VCaP (cell line): Measurements from ENCODE around the gene SUN5.

Source experiments
- H3K27ac ChIP-seq: fragments of 450-650 bp; 2 replicates; pipeline ENCODE4 v1.5.1; 2017
- TF ChIP-seq, protein P1 (sequence below): fragments of 450-650 bp; conservative IDR thresholded peaks from 2 replicates; pipeline ENCODE4 v1.5.1; 2017; ENCODE audit warnings: mild to moderate bottlenecking, moderate library complexity

SUN5 gene

DNA sequence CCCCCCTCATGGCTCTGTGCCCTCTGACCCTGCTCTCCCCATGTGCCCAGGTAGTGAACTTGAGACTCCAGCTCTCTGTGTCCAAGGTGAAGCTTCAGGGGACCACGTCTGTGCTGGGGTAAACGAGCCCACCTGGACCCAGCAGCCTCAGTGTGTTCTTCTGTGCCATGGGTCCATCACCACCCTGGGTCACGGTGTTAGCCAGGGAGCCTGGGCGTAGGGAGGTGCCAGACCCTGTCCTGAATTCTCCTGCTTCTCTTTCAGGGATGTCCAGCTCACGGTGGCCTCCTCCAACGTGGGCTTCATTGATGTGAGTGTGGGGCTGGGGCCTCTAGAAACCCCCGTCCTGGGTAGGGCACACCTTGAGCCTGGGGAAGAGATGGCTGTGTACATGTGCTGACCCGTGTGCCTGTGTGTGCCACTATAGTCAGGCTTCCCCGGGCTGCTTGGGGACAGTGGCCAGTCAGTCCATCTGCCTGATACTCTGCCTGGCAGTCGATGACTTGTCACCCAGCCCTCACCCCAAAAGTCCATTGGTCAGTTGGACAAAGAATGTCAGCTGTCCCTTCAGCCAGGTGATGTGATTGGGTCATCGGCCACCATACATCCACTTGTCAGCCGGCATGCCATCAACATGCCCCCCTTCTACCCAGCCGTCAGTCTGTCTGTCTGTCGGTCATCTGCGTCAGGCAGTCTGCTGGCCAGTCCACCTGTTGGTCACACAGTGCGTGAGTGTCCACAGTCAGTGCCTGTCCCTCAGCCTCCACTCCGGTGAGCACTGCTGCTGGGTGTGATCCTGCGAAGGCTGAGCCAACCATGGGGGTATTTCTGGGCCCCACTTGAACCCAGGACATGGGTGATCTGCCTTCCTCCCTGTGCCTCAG lies 16.3 kb upstream of the SUN5 start:
- TF ChIP-seq, protein P1, sequence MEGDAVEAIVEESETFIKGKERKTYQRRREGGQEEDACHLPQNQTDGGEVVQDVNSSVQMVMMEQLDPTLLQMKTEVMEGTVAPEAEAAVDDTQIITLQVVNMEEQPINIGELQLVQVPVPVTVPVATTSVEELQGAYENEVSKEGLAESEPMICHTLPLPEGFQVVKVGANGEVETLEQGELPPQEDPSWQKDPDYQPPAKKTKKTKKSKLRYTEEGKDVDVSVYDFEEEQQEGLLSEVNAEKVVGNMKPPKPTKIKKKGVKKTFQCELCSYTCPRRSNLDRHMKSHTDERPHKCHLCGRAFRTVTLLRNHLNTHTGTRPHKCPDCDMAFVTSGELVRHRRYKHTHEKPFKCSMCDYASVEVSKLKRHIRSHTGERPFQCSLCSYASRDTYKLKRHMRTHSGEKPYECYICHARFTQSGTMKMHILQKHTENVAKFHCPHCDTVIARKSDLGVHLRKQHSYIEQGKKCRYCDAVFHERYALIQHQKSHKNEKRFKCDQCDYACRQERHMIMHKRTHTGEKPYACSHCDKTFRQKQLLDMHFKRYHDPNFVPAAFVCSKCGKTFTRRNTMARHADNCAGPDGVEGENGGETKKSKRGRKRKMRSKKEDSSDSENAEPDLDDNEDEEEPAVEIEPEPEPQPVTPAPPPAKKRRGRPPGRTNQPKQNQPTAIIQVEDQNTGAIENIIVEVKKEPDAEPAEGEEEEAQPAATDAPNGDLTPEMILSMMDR, result no peak

DNA sequence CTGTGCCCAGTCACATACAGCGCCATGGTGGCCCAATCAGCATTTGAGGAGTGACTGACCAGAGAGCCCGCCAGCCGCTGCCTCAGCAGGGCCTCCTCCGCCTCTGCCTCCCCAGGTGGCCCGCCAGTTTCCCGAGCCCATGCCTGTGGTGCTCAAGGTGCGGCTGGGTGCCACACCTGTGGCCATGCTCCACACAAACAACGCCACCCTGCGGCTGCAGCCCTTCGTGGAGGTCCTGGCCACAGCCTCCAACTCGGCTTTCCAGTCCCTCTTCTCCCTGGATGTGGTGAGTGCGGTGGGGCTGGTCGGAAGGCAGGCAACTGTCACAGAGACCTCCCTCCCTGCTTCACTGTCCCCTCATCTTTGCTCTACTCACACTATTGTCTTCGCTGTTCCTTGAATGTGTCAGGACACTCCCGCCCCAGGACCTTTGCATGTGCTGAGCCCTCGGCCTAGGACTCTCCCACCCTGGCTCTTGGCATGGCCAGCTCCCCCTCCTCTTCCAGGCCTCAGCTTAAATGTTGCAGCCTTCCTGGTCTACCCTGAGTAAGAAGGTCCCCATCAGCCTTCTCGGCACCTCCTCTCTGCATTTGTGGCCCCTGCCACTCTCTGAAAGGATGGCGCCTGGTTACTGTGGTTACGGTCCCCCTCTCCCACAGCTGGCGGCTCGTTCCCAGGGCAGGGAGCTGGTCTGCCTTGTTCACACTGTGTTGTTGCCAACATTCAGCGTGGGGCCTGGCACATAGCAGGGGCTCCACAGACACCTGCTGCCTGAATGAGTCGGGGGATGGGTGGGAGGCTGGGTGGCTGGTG lies 15.4 kb upstream of the SUN5 start:
- TF ChIP-seq, protein P1, result no peak
- H3K27ac ChIP-seq, result no peak overlapping the region

More for the DNA sequence above, 16.3 kb upstream of the SUN5 start:
- H3K27ac ChIP-seq, result no peak overlapping the region

DNA sequence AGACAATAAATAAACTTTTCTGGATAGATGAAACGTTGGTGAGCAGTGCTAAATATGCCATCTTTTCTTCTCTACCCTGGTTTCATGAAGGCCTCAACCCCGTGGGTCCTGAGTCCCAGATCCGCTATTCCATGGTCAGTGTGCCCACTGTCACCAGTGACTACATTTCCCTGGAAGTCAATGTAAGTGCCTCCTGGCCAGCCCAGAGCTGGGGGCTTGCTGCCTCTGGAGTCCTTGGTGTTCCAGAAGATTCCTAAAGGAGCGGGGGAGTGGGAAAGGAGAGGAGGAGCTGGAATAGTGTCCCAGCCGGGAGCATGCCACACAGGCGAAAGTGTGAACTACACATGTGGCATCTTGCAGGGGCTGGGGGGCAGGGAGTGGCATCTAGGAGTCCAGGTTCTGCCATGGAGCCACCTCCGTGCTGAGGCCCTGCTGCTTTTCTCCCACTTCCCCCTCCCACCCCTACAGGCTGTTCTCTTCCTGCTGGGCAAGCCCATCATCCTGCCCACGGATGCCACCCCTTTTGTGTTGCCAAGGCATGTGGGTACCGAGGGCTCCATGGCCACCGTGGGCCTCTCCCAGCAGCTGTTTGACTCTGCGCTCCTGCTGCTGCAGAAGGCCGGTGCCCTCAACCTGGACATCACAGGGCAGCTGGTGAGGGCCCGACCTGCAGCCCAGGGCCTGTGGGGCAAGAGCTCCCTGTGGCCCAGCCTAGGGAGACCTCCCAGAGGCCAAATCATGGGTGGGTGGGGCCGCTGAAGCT lies 14.1 kb upstream of the SUN5 start:
- no peak overlapping the region for H3K27ac ChIP-seq
- TF ChIP-seq, protein P1, result no peak

DNA sequence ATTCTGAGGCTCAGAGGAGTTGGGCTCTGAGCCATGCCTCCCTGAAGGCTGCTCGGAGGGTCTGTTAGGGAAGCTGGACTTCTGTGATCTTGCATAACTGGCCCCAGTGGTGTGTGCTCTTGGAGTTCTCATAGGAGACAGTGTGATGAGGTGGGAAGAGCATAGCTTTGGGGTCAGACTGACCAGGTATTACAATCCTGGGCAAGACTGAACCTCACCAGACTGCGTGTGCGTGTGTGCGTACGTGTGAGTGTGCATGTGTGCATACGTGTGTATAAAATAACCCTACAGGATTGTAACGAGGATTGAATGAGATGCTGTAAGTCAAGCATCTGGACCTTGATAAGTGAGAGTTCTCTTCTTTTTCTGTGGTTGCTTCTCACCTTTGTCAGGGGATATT lies 13.3 kb upstream of the SUN5 start:
- TF ChIP-seq, protein P1, result no peak
- no peak overlapping the region for H3K27ac ChIP-seq

DNA sequence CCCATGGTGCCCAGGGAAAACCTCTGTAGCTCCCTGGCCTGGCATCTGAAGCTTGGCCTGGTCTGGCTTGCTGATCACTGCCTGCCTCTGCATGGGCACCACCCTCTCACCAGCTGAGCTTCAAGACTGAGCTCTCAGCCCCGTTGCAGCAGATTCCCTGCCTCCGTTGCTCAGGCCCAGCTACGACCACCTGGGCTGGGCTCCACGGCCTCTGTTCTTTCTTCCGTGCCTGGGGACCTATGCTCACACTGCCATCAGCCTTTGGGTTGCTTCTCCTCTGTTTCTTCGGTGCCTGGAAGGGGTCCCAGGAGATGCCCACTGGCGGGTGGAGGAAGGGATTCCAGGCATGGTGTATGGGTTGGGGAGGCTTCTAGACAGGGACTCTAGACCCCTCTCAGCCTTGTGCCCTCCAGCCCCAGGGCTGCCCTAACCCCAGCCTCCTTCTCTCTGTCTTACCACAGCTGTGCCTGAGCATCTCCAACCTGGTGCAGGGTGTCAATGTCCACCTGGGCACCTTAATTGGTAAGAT lies 12.4 kb upstream of the SUN5 start:
- TF ChIP-seq, protein P1, result no peak
- no peak overlapping the region for H3K27ac ChIP-seq

DNA sequence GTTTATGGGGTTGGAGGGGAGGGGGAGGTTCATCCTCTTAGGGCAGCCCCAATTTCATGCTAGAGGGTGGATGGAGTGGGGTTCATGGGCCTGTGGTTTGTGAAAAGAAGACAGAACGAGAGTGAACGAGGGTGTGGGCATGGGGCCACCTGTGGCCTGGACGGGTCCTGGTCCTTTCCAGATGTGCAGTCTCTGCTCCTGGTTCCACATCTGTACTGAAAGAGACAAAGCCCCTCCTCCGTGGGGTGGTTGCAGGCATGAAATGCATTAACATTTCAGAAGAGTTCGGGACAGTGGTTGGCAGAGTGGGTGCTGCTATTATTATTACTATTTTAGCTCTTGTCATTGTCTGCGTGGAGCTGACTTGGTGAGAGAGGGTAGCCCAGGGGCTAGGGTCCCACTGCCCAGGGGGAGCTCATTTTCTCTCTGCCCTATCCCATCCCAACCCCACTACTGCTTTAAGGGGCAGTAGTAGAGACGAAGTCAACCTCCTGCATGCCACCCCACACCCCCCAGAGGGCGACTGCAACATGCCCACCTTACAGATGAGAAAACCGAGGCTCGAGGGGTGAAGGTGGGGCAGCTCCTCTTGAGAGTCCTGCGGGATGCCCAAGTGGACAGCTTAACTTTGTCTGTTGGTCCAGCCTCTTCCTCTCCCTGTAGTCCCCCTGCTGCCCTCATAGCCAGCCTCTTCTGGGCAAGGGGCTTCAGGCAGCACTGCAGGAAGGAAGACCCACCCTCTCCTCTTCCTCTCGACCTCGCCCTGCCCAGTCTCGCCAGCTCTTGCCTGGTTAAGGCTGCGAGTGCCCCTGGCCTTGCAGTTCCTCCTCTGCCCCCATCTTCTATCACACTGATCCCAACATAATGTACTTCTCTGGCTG lies 11.7 kb upstream of the SUN5 start:
- TF ChIP-seq, protein P1, result no peak

More for the DNA sequence above, 11.7 kb upstream of the SUN5 start:
- no peak overlapping the region for H3K27ac ChIP-seq
